Activated CD8-positive, alpha-beta memory T cell treated with anti-CD3 and anti-CD28 coated beads for 4 hours (primary cell): ENCODE data around the gene QKI.
"Not testable (repeated sequence)": the region's sequence is repeated elsewhere in the genome, so short reads cannot be mapped to it uniquely, and the experiment has no call there.

Source experiments
- DNase-seq, 2 donors: peaks; one replicate each; pipeline ENCODE4 v3.0.0-alpha.2; 2020; ENCODE audit warnings: low read depth in 2 of 2

QKI gene

GRCh38 chr6:163414117-163414945 lies at the start of gene QKI:
Gene QKI (plus strand): TSS chr6:163414718. CDS start chr6:163415194, 476 bp downstream.
- DNase-seq: peak; percentile 61 to 71

- no peak for DNase-seq
Observed at GRCh38 chr6:163366288-163366687, 48.2 kb upstream of the QKI start.

GRCh38 chr6:163367497-163368183 lies 46.9 kb upstream of the QKI start:
- no peak for DNase-seq

GRCh38 chr6:163369141-163369540 lies 45.4 kb upstream of the QKI start:
- DNase-seq: no peak

- no peak for DNase-seq
Observed at GRCh38 chr6:163369628-163370365, 44.7 kb upstream of the QKI start.

- DNase-seq: no peak
Observed at GRCh38 chr6:163370464-163371117, 43.9 kb upstream of the QKI start.

- DNase-seq: no peak
Observed at GRCh38 chr6:163371129-163371528, 43.4 kb upstream of the QKI start.

- DNase-seq: no peak
Observed at GRCh38 chr6:163373240-163373639, 41.3 kb upstream of the QKI start.

GRCh38 chr6:163375361-163375760 lies 39.2 kb upstream of the QKI start:
- DNase-seq: no peak

GRCh38 chr6:163376187-163376586 lies 38.3 kb upstream of the QKI start:
- no peak for DNase-seq

- DNase-seq: no peak
Observed at GRCh38 chr6:163377561-163377960, 37.0 kb upstream of the QKI start.

- DNase-seq: no peak
Observed at GRCh38 chr6:163380216-163380615, 34.3 kb upstream of the QKI start.

- DNase-seq: no peak
Observed at GRCh38 chr6:163381118-163381756, 33.3 kb upstream of the QKI start.

- not testable (repeated sequence) for DNase-seq
Observed at GRCh38 chr6:163383396-163383795, 31.1 kb upstream of the QKI start.

- no peak for DNase-seq
Observed at GRCh38 chr6:163383912-163384311, 30.6 kb upstream of the QKI start.

GRCh38 chr6:163384510-163384909 lies 30.0 kb upstream of the QKI start:
- DNase-seq: no peak

GRCh38 chr6:163385503-163385902 lies 29.0 kb upstream of the QKI start:
- not testable (repeated sequence) for DNase-seq

- DNase-seq: no peak
Observed at GRCh38 chr6:163386329-163386908, 28.1 kb upstream of the QKI start.

- no peak for DNase-seq
Observed at GRCh38 chr6:163387317-163387716, 27.2 kb upstream of the QKI start.

- no peak for DNase-seq
Observed at GRCh38 chr6:163389354-163389753, 25.2 kb upstream of the QKI start.

GRCh38 chr6:163390770-163391169 lies 23.7 kb upstream of the QKI start:
- no peak for DNase-seq
